ACC112 (cell line): ENCODE measurements around the gene BEST2.
"Not testable (repeated sequence)": the region's sequence is repeated elsewhere in the genome, so short reads cannot be mapped to it uniquely, and the experiment has no call there.

Experiments
- H2AFZ ChIP-seq: fragments of 200-600 bp; sonication (generic); one replicate; pipeline ENCODE4 v1.6.0; 2017; ENCODE audit warnings: antibody characterized with exemption, low read length; ENCODE audit not compliant: unreplicated experiment
- H3K27ac ChIP-seq: fragments of 200-600 bp; sonication (generic); 2 replicates; pipeline ENCODE4 v1.5.1; 2014; ENCODE audit warnings: low read depth, mild to moderate bottlenecking, antibody characterized with exemption, low read length, moderate library complexity
- H3K27me3 ChIP-seq: fragments of 200-600 bp; sonication (generic); 2 replicates; pipeline ENCODE4 v1.6.1; 2014; ENCODE audit warnings: mild to moderate bottlenecking, antibody characterized with exemption, low read length, moderate library complexity, mixed read lengths; ENCODE audit not compliant: insufficient read depth
- H3K36me3 ChIP-seq: fragments of 200-600 bp; sonication (generic); 2 replicates; pipeline ENCODE4 v1.6.1; 2016; ENCODE audit warnings: mild to moderate bottlenecking, antibody characterized with exemption, low read length, moderate library complexity, mixed read lengths; ENCODE audit not compliant: insufficient read depth
- H3K4me1 ChIP-seq: fragments of 200-600 bp; sonication (generic); one replicate; pipeline ENCODE4 v1.6.1; 2016; ENCODE audit warnings: low read length, mixed read lengths; ENCODE audit not compliant: insufficient read depth, unreplicated experiment, control insufficient read depth
- H3K4me3 ChIP-seq: fragments of 200-600 bp; sonication (generic); 2 replicates; pipeline ENCODE4 v1.5.1; 2014; ENCODE audit warnings: mild to moderate bottlenecking, low read depth, low read length
- H3K79me2 ChIP-seq: fragments of 200-600 bp; sonication (generic); one replicate; pipeline ENCODE4 v1.6.0; 2016; ENCODE audit warnings: low read length; ENCODE audit not compliant: control insufficient read depth, unreplicated experiment, insufficient read depth

BEST2 gene

GRCh38 chr19:12751635-12752034, at the start of gene BEST2:
Gene BEST2, plus strand, starts transcription at chr19:12751791. Its CDS starts 802 bp downstream, at chr19:12752593.
- Histone ChIP-seq H2AFZ (no peak within 1 kb of the TSS), H3K27me3 (no peaks in the 10 kb centered on the region), H3K27ac (no peak within 1 kb of the TSS), H3K79me2 (no peaks in the 10 kb centered on the region), H3K4me3 (no peak within 1 kb of the TSS), H3K4me1 (peaks cover 15% of the 10 kb centered on the region), H3K36me3 (peaks cover 7% of the 10 kb centered on the region; the same call in 1 of the 2 replicates)

GRCh38 chr19:12703046-12703445, 48.5 kb upstream of the BEST2 start:
- H2AFZ ChIP-seq, result no peak overlapping the region
- H3K79me2 ChIP-seq, result no peaks in the 10 kb centered on the region
- H3K36me3 ChIP-seq, result 0 out of 2 replicates have a peak, but pooled peaks cover 8% of the 10 kb centered on the region
- H3K4me1 ChIP-seq, result no peaks in the 10 kb centered on the region
- no peaks in the 10 kb centered on the region for H3K27me3 ChIP-seq
- no peak overlapping the region for H3K4me3 ChIP-seq
- H3K27ac ChIP-seq, result no peak overlapping the region

DNA sequence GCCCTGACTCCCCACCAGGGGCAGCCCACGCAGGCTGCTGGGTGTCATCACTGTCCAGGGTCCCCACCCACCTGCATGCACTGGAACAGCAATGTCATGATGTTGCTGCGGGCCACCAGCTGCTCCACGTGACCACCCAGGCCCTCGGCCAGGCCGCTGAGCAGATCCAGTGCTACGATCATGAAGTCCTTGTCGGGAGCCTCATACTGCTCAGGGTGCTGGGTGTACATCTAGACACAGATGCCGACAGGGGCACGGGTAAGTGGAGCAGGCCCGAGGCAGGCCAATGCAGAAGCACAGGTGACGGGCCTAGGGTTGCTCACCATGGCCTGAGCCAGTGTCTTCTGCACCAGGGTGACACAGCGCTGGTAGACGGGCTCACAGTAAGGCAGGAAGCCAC, 46.4 kb upstream of the BEST2 start:
- H3K4me1 ChIP-seq, result no peaks in the 10 kb centered on the region
- H2AFZ ChIP-seq, result no peak overlapping the region
- H3K36me3 ChIP-seq, result 0 out of 2 replicates have a peak, but pooled peaks cover 8% of the 10 kb centered on the region
- no peak overlapping the region for H3K27ac ChIP-seq
- no peaks in the 10 kb centered on the region for H3K27me3 ChIP-seq
- no peaks in the 10 kb centered on the region for H3K79me2 ChIP-seq
- H3K4me3 ChIP-seq, result no peak overlapping the region

- Histone ChIP-seq H3K27me3 (no peaks in the 10 kb centered on the region), H3K4me1 (no peaks in the 10 kb centered on the region), H3K79me2 (no peaks in the 10 kb centered on the region), H3K4me3 (no peak overlapping the region), H3K27ac (no peak overlapping the region), H2AFZ (no peak overlapping the region), H3K36me3 (0 out of 2 replicates have a peak, but pooled peaks cover 8% of the 10 kb centered on the region)
Measured at GRCh38 chr19:12705654-12706331, 45.8 kb upstream of the BEST2 start.

GRCh38 chr19:12706332-12706718, 45.3 kb upstream of the BEST2 start:
- Histone ChIP-seq H3K36me3 (0 out of 2 replicates have a peak, but pooled peaks cover 8% of the 10 kb centered on the region), H3K27me3 (no peaks in the 10 kb centered on the region), H2AFZ (no peak overlapping the region), H3K79me2 (no peaks in the 10 kb centered on the region), H3K4me3 (no peak overlapping the region), H3K27ac (no peak overlapping the region), H3K4me1 (no peaks in the 10 kb centered on the region)

DNA sequence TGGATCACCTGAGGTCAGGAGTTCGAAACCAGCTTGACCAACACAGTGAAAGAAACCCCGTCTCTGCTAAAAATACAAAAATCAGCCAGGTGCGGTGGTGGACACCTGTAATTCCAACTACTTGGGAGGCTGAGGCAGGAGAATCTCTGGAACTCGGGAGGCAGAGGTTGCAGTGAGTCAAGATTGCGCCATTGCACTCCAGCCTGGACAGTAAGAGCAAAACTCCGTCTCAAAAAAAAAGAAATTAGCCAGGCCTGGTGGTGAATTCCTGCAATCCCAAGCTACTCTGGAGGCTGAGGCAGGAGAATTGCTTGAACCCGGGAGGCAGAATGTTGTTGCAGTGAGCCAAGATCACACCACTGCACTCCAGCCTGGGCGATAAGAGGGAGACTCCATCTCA, 43.0 kb upstream of the BEST2 start:
- no peak overlapping the region for H3K27ac ChIP-seq
- 0 out of 2 replicates have a peak, but pooled peaks cover 4% of the 10 kb centered on the region for H3K36me3 ChIP-seq
- H3K4me3 ChIP-seq, result no peak overlapping the region
- no peaks in the 10 kb centered on the region for H3K27me3 ChIP-seq
- H3K4me1 ChIP-seq, result no peaks in the 10 kb centered on the region
- no peak overlapping the region for H2AFZ ChIP-seq
- no peaks in the 10 kb centered on the region for H3K79me2 ChIP-seq

DNA sequence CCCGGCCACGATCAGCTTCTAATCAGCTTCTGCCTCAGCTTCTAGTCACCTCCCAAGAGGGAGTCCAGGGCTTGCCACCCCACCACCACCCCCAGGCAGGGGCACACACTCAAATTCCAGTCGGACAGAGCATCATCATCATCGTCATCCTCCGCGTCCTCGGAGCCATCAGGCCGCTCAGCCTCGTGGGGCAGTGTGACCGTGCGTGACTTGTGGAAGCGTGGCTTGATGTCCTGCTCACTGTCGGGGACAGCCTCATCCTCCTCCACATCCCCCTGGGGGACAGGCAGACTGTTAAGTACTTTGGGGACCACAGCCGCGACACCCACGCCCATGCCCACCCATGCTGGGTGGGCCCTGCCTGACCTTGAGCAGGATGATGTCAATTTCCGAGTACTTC, 40.4 kb upstream of the BEST2 start:
- H2AFZ ChIP-seq, result no peak overlapping the region
- H3K27me3 ChIP-seq, result no peaks in the 10 kb centered on the region
- H3K79me2 ChIP-seq, result peaks cover 15% of the 10 kb centered on the region
- H3K4me3 ChIP-seq, result no peak overlapping the region
- no peak overlapping the region for H3K27ac ChIP-seq
- no peaks in the 10 kb centered on the region for H3K4me1 ChIP-seq
- H3K36me3 ChIP-seq, result 0 out of 2 replicates have a peak, but pooled peaks cover 4% of the 10 kb centered on the region

- not testable (repeated sequence) for H3K27me3 ChIP-seq, H3K4me3 ChIP-seq, H2AFZ ChIP-seq, H3K36me3 ChIP-seq, H3K27ac ChIP-seq, H3K4me1 ChIP-seq
- H3K79me2 ChIP-seq, result peaks cover 21% of the 10 kb centered on the region
Measured at GRCh38 chr19:12712077-12712476, 39.5 kb upstream of the BEST2 start.

GRCh38 chr19:12713304-12713703, 38.3 kb upstream of the BEST2 start:
- H3K27ac ChIP-seq, H2AFZ ChIP-seq, H3K4me1 ChIP-seq, H3K36me3 ChIP-seq, H3K27me3 ChIP-seq, H3K4me3 ChIP-seq: not testable (repeated sequence)
- H3K79me2 ChIP-seq, result peaks cover 29% of the 10 kb centered on the region

- Histone ChIP-seq H3K4me1 (peaks cover 14% of the 10 kb centered on the region), H3K36me3 (no peaks in the 10 kb centered on the region), H3K79me2 (peaks cover 45% of the 10 kb centered on the region)
Measured at GRCh38 chr19:12715102-12715501, 36.5 kb upstream of the BEST2 start.

GRCh38 chr19:12715929-12716328, 35.7 kb upstream of the BEST2 start:
- no peak overlapping the region for H3K4me3 ChIP-seq
- H3K27ac ChIP-seq, result no peak overlapping the region
- peaks cover 54% of the 10 kb centered on the region for H3K79me2 ChIP-seq
- H3K4me1 ChIP-seq, result peaks cover 14% of the 10 kb centered on the region
- H3K27me3 ChIP-seq, result no peaks in the 10 kb centered on the region
- H3K36me3 ChIP-seq, result no peaks in the 10 kb centered on the region
- H2AFZ ChIP-seq, result no peak overlapping the region

More at GRCh38 chr19:12715102-12715501, 36.5 kb upstream of the BEST2 start:
- Histone ChIP-seq H3K27me3 (no peaks in the 10 kb centered on the region), H3K27ac (no peak overlapping the region), H2AFZ (no peak overlapping the region), H3K4me3 (no peak overlapping the region)
